Embryonic facial prominence (tissue), 1 donor: ENCODE measurements around the gene STKLD1.

ENCODE experiments used
- DNase-seq: peaks from one replicate; pipeline ENCODE4 v3.0.0-alpha.2; 2016; ENCODE audit errors: extremely low spot score

The STKLD1 gene

DNA sequence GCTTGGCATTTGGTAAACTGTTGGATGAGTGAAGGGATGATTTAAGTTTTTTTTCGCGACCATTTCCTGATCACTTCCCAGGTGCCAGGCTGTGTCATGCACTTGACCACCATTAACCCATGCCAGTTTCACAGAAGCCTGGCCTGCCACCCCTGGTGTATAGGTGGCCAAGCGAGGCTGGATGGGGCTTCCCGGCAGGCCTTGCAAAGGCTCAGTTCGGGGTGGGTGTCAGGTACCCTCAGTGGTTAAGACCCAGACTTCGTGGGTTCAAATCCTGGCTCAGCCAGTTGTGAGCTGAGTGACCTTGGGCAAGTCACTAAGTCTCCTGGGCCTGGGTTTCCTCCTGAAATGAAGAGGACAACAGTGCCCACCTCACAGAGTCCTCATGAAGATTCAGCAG lies 30.6 kb upstream of the STKLD1 start:
- DNase-seq, result no peak

DNA sequence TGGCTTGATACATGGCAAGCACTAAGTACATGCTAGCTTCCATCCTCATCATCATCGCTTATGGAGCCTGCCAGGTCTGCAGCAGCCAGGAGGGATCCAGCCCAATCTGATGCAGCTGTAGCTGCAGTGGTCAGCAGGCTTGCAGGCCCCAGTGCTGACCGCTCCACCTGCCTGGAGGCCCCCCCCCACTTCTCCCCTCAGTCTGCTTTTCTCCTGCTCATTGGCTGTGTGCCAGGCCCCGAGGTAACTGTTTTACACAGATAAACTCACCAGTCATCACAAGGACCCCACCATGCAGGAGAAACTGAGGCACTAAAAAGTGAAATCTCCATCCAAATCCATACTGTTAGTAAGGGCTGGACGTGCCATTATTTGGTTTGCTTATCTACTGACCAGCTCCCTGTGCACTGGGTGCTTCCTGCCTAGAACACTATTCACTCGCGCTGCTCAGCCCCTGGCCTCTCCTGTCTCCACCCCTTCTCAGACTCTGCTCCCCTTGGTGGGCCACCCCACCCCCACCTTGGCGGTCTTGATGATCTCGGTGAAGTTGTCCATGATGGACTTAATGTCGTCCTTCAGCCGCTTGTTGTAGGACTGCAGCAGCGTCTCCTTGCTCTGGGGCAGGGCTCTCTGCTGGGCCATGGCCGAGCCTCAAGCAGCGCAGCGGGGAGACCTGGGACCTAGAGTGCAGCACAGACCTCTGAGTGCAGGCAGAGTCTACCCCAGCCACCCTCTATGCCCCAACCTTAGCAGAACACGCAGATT lies 30.0 kb upstream of the STKLD1 start:
- DNase-seq, result no peak

DNA sequence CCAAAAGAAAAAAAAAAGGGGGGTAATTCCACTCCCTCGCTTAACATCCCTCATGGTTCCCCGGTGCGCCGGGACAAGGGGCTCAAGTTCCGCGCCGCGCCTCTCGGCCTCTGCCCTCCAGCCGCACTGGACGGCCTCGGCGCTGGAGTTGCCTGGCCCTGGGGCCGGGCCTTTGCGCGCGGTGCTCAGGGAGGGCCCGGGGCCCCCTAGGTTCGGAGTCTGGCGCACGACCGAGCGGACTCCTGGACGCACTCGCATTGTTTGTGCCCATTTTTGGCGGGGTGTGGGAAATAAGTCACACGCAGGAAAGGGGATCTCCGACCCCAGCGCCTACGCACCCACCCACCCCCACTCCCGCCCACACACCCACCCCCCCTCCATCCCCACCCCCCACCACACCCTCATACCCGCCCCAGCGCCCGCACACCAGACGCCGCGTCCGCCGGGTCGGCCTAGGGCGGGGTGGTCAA lies 28.6 kb upstream of the STKLD1 start:
- no peak for DNase-seq

DNA sequence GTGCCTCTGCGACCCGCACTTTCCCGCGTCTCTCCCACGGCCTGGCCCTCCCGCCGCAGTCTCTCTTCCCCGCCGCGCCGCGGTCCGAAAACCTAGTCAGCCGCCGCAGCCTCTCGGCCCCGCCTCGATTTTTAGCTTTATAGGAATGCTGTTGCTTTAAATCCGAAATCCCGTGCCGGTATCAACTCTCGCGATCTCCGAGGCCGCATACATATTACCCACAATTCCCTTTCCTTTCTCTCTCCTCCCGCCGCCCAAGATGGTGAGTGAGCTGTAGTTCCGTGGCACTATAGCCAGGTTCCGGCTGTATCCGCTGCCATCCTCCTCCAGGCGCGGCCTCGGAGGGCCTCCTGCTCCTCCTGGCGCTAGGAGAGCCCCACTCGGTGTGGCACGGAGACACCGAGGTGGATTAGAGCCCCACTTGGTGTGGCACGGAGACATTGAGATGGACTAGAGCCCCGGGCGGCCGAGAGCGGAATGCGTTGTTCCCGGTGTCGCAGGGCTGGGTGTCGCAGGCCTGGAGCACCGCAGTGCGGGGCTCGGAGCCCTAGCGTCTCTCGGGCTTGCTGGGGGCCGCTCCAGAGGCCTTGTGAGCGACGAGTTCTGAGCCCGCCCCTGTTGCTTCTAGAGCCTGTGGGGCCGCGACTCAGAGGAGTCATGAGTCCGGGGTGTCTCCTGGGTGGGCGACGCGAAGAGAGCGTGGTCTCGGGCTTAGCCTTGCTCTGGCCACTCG lies 28.0 kb upstream of the STKLD1 start, which contains the start of the genes MED22 and RPL7A:
Gene MED22, minus strand, starts transcription at position 147 of the 733 bp plus-strand sequence. CDS start 1,469 bp downstream, outside the sequence.
Gene RPL7A, plus strand, starts transcription at position 234 of the 733 bp plus-strand sequence. Its CDS starts 26 bp downstream, at position 260.
- DNase-seq, result peak; percentile 95

DNA sequence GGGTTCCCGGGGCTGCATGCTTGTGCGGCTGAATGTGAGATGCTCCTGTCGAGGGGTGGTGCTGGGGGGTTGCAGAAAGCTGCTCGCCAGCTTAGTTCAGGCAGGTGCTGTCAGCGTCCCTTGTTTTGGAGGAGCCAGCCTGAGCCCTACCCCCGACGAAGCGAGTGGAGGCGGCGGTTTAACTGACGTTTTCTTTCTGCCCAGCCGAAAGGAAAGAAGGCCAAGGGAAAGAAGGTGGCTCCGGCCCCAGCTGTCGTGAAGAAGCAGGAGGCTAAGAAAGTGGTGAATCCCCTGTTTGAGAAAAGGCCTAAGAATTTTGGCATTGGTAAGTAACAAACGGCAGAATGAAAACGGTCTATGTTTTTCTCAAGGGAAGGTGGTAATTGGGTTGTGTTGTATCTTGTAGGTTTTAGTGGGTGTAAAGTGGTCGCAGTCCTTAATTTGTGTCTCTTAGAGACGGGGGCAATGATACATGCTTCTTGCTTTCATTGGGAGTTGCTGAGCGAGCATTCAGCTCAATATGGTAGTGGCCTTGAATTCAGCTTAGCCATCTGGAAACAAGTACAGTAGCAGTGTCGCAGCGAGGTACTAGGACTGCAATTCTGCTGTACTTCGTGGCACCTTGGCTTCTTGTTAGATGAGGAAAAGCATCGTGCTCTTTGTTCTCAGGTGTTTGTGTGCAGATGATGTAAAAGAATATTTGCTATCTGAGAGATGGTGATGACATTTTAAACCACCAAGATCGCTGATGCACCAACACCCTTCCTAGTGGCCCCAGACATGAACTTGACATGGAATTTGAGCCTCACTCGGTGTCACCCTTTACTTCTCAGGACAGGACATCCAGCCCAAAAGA lies 27.2 kb upstream of the STKLD1 start:
- no peak for DNase-seq

DNA sequence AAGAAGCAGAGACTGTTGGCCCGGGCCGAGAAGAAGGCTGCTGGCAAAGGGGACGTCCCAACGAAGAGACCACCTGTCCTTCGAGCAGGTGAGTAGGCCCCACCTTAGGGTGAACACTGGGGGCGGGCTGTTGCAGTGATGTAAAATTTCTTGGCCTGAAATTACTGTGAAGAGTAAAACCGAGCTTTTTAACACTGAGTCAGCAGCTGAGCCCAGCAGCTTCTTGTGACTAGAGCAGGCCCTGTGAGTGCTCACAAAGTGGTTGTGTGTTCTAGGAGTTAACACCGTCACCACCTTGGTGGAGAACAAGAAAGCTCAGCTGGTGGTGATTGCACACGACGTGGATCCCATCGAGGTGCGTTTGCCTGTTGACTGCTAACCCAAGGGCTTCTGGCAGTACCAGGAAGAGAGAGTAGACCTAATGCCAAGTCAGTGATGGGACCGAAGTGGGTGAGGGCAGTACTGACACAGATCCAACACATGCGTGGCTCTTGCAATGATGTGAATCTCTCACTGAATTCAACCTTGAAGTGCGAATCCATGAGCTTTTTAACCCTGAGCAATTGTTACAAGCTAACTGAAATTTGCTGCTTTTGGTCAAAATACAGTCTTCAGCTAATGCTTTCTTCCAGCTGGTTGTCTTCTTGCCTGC lies 26.1 kb upstream of the STKLD1 start:
- DNase-seq, result no peak

DNA sequence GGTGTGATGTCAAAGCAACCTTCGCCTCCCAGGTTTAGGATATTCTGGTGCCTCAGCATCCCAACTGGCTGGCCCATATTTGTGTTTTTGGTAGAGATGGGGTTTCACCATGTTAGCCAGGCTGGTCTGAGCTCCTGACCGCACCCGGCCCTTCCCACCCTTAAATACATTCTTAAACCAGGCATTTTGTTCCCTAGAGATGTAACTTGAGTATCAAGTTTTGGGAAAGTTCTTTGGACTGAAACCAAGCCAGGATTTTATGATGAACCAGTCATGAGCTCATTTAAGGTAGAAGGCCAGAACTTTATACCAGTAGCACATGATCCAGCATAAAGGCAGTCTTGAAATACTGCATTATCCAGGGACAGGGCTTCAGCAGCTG lies 24.6 kb upstream of the STKLD1 start:
- DNase-seq, result no peak

DNA sequence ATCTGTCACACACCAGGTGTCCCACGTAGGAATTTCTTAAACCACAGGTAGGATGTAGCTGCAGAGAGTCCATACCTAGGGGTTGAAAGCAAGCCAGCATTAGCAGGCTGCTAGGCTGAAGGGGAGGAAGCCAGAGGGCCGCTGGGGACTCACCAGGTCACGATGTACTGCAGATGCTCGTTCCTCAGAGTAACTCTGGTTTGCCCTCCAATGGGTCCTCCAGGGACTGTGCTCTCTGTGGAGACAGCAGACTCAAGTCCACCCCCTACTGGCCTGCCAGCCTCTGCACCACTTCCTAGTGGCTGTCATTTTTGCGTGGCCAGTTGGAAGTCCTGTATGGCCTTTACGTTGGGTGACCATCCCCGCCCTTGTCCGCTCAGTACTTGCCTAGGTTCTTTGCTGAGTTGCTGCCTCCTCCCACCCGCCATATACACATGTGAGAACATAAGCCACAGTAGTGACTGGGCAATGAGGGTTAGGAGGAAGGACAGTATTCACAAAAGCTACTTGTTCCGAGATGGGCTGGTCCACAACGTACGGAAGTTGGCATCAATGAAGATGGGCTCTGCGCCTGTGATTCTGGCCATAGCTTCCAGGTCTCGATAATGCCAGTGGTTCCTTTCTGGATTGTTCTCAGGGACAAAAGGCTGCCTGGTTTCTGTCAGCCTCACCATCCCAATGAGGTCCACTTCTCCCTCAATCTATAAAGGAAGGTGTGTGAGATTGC lies 24.1 kb upstream of the STKLD1 start:
- no peak for DNase-seq

DNA sequence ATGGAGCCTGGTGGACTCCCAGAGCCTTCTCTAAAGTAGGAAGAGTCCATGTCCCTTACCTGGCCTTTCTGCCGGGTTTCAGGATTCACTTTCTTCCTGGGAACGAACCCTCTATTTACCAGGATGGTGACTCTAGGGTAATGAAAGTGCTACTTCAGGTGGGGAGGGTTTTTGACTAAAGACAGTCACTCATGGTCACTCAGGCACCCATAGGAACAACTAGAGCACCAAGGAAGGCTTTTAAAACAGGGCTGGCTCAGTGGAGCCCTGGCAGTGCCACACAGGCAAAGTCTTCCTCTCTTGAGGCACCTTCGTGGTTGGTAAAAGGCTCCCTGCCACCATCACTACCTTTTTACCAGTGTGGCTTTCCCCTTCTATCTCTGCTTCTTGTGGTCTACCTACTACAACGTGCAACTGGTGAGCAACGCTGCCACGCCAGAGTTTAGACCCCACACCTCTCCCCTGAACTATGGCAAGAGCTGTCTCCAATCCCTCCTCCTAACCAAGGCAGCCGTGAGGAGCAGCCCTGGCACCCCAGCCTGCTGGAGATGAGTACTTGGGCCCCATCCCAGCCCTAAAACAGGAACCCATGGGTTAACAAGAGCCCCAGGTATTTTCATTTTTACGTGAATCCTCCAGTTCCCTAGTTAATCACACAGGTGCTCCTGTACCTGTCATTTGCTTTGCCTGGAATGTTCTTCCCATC lies 23.4 kb upstream of the STKLD1 start:
- DNase-seq, result no peak

DNA sequence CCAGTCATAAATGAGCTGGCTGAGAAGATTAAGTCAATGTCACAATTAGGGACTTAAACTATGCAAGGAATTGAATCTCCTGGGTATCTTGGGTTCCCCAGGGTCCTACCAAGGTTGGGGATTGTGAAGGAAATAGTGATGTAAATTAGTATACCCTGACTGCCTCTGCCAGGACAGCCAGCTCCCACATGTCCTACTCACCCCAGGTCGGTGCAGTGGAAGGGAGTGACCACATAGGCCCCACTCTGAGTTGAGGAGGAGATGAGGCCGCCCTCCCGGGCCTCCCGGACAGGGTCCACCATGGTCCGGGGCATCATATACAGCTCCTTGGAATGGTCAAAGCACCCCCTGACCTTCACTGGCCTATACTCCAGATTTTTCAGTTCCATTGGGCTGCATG lies 22.6 kb upstream of the STKLD1 start:
- DNase-seq, result no peak

DNA sequence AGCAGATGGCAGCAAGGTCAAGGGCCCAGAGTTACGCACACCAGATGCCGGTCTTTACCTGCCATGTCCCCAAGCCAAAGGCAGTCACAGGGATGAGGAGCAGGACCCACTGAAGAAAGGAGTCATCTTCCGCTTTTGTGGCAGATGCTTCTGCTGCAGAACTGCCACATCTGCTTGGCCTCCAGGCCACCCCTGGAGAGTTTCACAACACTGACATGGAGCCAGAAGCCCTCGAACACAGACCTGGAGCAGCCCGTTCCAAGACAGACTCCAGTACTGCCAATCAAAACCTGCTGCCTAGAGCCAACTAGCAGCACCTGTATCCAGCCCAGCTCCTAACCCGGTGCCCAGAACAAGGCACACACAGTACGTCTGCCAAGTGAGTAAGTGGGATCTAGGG lies 21.4 kb upstream of the STKLD1 start:
- DNase-seq, result no peak

DNA sequence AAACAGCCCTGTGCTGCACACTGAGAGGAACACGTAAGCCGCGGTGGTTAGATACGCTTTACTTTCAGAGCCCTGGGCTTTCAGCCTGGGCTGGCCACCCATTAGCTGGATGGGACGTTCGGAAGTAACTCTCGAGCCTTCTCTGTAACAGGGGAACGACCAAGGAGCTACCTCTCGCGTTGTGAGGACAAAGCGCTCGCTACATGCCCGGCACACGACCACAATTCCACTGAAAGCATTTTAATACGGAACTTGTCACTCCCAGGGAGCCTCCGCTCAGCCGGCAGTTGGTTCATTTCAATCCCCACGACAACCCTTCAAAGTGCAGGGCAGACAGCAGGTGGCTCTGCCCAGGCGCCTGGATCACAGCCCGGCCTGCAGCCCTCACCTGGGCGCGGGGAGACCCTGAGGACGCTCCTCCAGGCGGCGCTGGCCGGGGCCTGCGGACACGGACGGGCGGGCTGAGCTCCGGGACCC lies 20.2 kb upstream of the STKLD1 start:
- DNase-seq, result no peak

DNA sequence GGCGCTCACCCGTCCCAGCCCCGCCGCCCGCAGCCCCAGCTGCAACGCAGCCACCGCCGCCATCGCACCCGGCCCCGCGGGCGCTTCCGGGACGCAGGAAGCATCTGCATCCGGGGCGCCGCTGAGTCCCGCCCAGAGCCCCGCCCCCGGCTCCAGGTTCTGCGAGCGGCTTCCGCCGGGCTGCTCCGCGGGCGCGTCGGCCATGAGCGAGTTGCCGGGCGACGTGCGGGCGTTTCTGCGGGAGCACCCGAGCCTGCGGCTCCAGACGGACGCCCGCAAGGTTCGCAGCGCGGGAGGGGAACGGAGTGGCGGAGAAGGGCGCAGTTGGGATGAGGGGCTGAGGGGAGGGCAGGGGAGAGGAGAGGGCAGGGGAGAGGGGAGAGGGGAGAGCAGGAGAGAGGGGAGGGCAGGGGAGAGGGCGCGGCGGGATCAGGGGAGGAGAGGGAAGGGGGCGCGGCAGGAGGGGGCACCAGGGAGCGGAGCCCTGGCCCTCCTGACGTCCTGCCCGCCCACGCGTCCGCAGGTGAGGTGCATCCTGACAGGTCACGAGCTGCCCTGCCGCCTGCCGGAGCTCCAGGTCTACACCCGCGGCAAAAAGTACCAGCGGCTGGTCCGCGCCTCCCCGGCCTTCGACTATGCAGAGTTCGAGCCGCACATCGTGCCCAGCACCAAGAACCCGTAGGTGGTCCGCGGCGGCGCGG lies 19.6 kb upstream of the STKLD1 start, which contains the start of the genes SURF1 and SURF2:
Gene SURF1, minus strand, starts transcription at position 97 of the 701 bp plus-strand sequence. Its CDS starts 34 bp downstream, at position 63.
Gene SURF2, plus strand, starts transcription at position 160 of the 701 bp plus-strand sequence. Its CDS starts 43 bp downstream, at position 203.
- DNase-seq, result peak; percentile 52

DNA sequence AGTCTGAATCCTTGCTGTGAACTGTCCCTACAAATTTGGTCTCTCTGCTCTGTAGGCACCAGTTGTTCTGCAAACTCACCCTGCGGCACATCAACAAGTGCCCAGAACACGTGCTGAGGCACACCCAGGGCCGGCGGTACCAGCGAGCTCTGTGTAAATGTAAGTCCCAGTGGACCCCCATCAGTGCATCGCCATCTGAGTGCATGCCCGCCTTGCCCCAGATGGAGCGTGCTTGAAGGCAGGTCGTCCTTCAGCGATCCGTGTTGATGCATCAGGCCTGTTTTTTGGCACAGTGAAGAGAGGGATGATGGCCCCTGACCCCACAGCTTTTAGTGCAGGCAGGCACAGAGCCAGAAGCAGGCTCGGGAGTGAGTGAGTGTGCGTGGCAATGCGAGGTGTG lies 18.5 kb upstream of the STKLD1 start:
- DNase-seq, result no peak

DNA sequence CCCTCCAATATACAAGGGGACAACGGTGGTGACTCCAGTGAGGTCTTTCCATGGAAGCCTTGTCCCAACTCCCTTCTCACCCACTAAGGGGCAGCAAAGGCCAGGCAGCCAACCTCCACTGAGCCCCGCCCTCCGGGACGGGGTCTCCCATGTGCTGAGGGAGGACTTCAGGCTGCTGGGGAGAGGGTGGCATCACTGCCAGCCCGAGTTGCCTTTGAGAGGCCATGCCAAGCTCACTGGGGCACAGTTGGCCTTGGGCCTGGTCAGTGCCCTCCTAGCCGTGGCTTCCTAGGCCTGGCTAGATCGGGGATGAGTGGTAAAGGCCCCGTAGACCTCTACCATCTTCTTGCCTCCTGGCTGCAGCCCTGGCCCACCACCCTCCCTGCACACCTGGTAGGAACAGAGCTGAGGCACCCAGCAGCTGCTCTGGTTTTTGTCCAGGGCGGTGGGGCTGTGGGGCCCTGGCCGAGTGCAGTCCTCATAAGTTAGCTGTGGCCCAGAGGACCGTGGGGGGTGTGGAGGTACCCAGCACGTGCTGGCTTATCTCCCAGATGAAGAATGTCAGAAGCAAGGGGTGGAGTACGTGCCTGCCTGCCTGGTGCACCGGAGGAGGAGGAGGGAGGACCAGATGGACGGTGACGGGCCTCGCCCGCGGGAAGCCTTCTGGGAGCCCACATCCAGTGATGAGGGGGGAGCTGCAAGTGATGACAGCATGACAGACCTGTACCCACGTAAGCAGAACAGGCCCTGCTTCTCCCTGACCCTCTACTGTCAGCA lies 16.6 kb upstream of the STKLD1 start:
- no peak for DNase-seq

DNA sequence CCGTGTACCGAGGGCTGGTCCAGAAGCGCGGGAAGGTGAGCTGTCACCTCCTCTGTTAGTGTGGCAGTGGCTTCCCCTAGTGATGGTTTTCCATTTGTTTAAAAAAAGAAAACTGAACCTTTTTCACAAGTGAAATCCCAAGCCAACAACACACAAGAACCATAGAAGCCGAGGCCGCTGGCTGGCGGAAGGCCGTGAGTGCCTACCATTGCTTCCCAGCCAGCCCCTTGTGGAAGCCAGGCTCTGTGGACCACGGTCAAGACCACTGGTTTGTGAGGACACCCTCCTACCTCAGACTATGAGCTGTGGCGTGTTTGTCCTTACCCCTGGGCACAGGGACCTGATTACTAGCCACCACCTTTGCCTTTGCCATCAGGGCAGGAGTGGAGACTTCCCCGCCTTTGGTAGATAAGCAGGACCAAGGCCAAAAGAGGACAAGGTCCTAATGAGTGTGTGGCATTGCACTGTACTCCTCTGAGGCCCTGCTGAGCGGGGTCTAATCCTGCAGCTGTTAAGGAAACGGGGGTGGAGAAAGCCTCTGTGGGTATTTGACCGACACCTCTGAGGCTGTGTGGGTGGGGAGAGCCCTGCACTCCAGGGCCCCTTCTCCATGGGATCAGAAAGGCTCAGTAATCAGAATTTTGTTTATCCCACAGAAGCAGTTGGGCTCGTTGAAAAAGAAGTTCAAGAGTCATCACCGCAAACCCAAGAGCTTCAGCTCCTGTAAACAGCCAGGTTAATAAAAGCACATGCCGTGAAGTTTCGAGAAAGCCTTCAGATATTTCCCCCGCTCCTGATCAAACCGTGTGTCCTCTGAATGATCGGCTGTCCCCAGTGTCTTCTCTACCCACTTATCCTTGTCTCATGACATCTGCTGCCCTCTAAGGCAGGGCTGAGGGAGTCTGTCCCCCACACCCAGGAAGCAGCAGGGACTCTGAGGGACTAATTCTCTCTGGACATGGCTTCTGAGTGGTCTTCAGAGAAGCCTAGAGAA lies 15.5 kb upstream of the STKLD1 start:
- DNase-seq, result no peak

DNA sequence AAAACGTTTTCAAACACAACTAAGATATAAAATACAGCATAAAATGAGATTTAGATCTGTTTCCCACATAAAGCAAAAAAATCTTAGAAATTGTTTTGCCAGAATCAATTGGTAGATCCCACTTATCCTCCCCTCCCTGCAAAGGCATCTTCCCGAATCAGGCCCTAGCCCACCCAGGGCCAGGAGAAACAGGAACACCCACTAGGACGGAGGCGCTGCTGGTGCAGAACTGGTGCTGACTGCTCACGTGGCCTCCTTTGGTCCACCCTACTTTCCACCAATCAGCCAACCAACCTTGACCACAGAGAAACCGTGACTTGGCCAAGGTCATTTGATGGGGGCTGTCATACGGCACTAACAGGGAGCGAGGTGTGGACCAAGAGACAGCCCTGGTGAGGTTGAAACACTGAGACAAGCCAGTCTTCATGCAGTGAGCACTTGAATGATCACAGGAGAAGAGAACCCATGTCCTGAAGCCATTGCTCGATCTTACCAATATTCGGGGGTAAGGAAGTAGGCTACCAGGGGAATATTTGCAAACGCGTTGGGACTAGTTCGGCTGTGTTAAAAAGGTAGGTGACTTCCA lies 14.6 kb upstream of the STKLD1 start:
- no peak for DNase-seq
